ENCODE data around the gene ABLIM3.

ABLIM3 gene

GRCh38 chr5:149117970-149118369, 23.3 kb upstream of the ABLIM3 start:
- no peak for TF ChIP-seq POU2F2 (IDR thresholded peaks at IDR 0.05; ENCODE audit: low read depth, low read length)
- TF ChIP-seq SPI1 (IDR thresholded peaks at IDR 0.05; ENCODE audit: low read depth, low read length) = no peak
- TF ChIP-seq PAX5 (IDR thresholded peaks at IDR 0.05; ENCODE audit: insufficient read depth, low read length, severe bottlenecking) = no peak
- no peak for TF ChIP-seq POLR2A (IDR thresholded peaks at IDR 0.05; ENCODE audit: low read depth, low read length)
- no peak for TF ChIP-seq POLR2AphosphoS5 (IDR thresholded peaks at IDR 0.05; ENCODE audit: low read depth, low read length)
- no peak for TF ChIP-seq TAF1 (IDR thresholded peaks at IDR 0.05; ENCODE audit: low read depth, low read length)
- no peak for FAIRE-seq
- no peak for DNase-seq (ENCODE audit: insufficient read length, low spot score)

GRCh38 chr5:149118463-149118862, 22.8 kb upstream of the ABLIM3 start:
- DNase-seq (ENCODE audit: insufficient read length, low spot score) (no peak), FAIRE-seq (no peak)
- TF ChIP-seq POLR2A (IDR thresholded peaks at IDR 0.05; ENCODE audit: low read depth, low read length) (no peak), POU2F2 (IDR thresholded peaks at IDR 0.05; ENCODE audit: low read depth, low read length) (no peak), SPI1 (IDR thresholded peaks at IDR 0.05; ENCODE audit: low read depth, low read length) (no peak), POLR2AphosphoS5 (IDR thresholded peaks at IDR 0.05; ENCODE audit: low read depth, low read length) (no peak), TAF1 (IDR thresholded peaks at IDR 0.05; ENCODE audit: low read depth, low read length) (no peak), PAX5 (IDR thresholded peaks at IDR 0.05; ENCODE audit: insufficient read depth, low read length, severe bottlenecking) (no peak)

GRCh38 chr5:149121145-149121544, 20.1 kb upstream of the ABLIM3 start:
- no peak for FAIRE-seq
- DNase-seq (ENCODE audit: insufficient read length, low spot score) = no peak
- no peak for TF ChIP-seq SPI1 (IDR thresholded peaks at IDR 0.05; ENCODE audit: low read depth, low read length)
- no peak for TF ChIP-seq POLR2AphosphoS5 (IDR thresholded peaks at IDR 0.05; ENCODE audit: low read depth, low read length)
- no peak for TF ChIP-seq TAF1 (IDR thresholded peaks at IDR 0.05; ENCODE audit: low read depth, low read length)
- no peak for TF ChIP-seq PAX5 (IDR thresholded peaks at IDR 0.05; ENCODE audit: insufficient read depth, low read length, severe bottlenecking)
- no peak for TF ChIP-seq POU2F2 (IDR thresholded peaks at IDR 0.05; ENCODE audit: low read depth, low read length)
- TF ChIP-seq POLR2A (IDR thresholded peaks at IDR 0.05; ENCODE audit: low read depth, low read length) = no peak

GRCh38 chr5:149123211-149123610, 18.1 kb upstream of the ABLIM3 start:
- no peak for FAIRE-seq
- TF ChIP-seq POU2F2 (IDR thresholded peaks at IDR 0.05; ENCODE audit: low read depth, low read length) (no peak), POLR2A (IDR thresholded peaks at IDR 0.05; ENCODE audit: low read depth, low read length) (no peak), TAF1 (IDR thresholded peaks at IDR 0.05; ENCODE audit: low read depth, low read length) (no peak), PAX5 (IDR thresholded peaks at IDR 0.05; ENCODE audit: insufficient read depth, low read length, severe bottlenecking) (no peak), POLR2AphosphoS5 (IDR thresholded peaks at IDR 0.05; ENCODE audit: low read depth, low read length) (no peak), SPI1 (IDR thresholded peaks at IDR 0.05; ENCODE audit: low read depth, low read length) (no peak)
- DNase-seq (ENCODE audit: insufficient read length, low spot score) = no peak

- no peak for TF ChIP-seq SPI1 (IDR thresholded peaks at IDR 0.05; ENCODE audit: low read depth, low read length)
- DNase-seq (ENCODE audit: insufficient read length, low spot score) (no peak), FAIRE-seq (no peak)
These were observed 15.9 kb upstream of the ABLIM3 start for GRCh38 chr5:149125386-149125891.

- TF ChIP-seq POU2F2 (IDR thresholded peaks at IDR 0.05; ENCODE audit: low read depth, low read length) (no peak), TAF1 (IDR thresholded peaks at IDR 0.05; ENCODE audit: low read depth, low read length) (no peak), POLR2AphosphoS5 (IDR thresholded peaks at IDR 0.05; ENCODE audit: low read depth, low read length) (no peak), PAX5 (IDR thresholded peaks at IDR 0.05; ENCODE audit: insufficient read depth, low read length, severe bottlenecking) (no peak), POLR2A (IDR thresholded peaks at IDR 0.05; ENCODE audit: low read depth, low read length) (no peak), SPI1 (IDR thresholded peaks at IDR 0.05; ENCODE audit: low read depth, low read length) (no peak)
- DNase-seq (ENCODE audit: insufficient read length, low spot score) (no peak), FAIRE-seq (no peak)
These were observed 14.4 kb upstream of the ABLIM3 start for GRCh38 chr5:149126906-149127305.

GRCh38 chr5:149127394-149127955, 13.8 kb upstream of the ABLIM3 start:
- no peak for FAIRE-seq

GRCh38 chr5:149128023-149128875, 13.0 kb upstream of the ABLIM3 start:
- DNase-seq (ENCODE audit: insufficient read length, low spot score) = peak; percentile 31
- TF ChIP-seq POLR2AphosphoS5 (IDR thresholded peaks at IDR 0.05; ENCODE audit: low read depth, low read length) (no peak), TAF1 (IDR thresholded peaks at IDR 0.05; ENCODE audit: low read depth, low read length) (no peak), POLR2A (IDR thresholded peaks at IDR 0.05; ENCODE audit: low read depth, low read length) (no peak), POU2F2 (IDR thresholded peaks at IDR 0.05; ENCODE audit: low read depth, low read length) (no peak), SPI1 (IDR thresholded peaks at IDR 0.05; ENCODE audit: low read depth, low read length) (no peak), PAX5 (IDR thresholded peaks at IDR 0.05; ENCODE audit: insufficient read depth, low read length, severe bottlenecking) (no peak)
- no peak for FAIRE-seq

More at GRCh38 chr5:149127394-149127955, 13.8 kb upstream of the ABLIM3 start:
- DNase-seq (ENCODE audit: insufficient read length, low spot score) = no peak
- TF ChIP-seq TAF1 (IDR thresholded peaks at IDR 0.05; ENCODE audit: low read depth, low read length) (no peak), PAX5 (IDR thresholded peaks at IDR 0.05; ENCODE audit: insufficient read depth, low read length, severe bottlenecking) (no peak), POLR2AphosphoS5 (IDR thresholded peaks at IDR 0.05; ENCODE audit: low read depth, low read length) (no peak), POU2F2 (IDR thresholded peaks at IDR 0.05; ENCODE audit: low read depth, low read length) (no peak), SPI1 (IDR thresholded peaks at IDR 0.05; ENCODE audit: low read depth, low read length) (no peak), POLR2A (IDR thresholded peaks at IDR 0.05; ENCODE audit: low read depth, low read length) (no peak)

- DNase-seq (ENCODE audit: insufficient read length, low spot score) = no peak
- no peak for TF ChIP-seq POU2F2 (IDR thresholded peaks at IDR 0.05; ENCODE audit: low read depth, low read length)
- no peak for TF ChIP-seq TAF1 (IDR thresholded peaks at IDR 0.05; ENCODE audit: low read depth, low read length)
- no peak for TF ChIP-seq POLR2AphosphoS5 (IDR thresholded peaks at IDR 0.05; ENCODE audit: low read depth, low read length)
- no peak for TF ChIP-seq PAX5 (IDR thresholded peaks at IDR 0.05; ENCODE audit: insufficient read depth, low read length, severe bottlenecking)
- TF ChIP-seq POLR2A (IDR thresholded peaks at IDR 0.05; ENCODE audit: low read depth, low read length) = no peak
- no peak for TF ChIP-seq SPI1 (IDR thresholded peaks at IDR 0.05; ENCODE audit: low read depth, low read length)
These were observed 12.1 kb upstream of the ABLIM3 start for GRCh38 chr5:149129181-149129580.

More at GRCh38 chr5:149129181-149129580, 12.1 kb upstream of the ABLIM3 start:
- no peak for FAIRE-seq
